ENCODE results near the gene KCNIP4. TPM values are rescaled to one million over a fixed set of nuclear protein-coding genes. Genes with fewer than 3 reads are reported as not detected.

Gene KCNIP4
- total and polyA plus RNA-seq, 2 of the 4 experiments (the other 2 are of a cell fraction): not detected

DNA sequence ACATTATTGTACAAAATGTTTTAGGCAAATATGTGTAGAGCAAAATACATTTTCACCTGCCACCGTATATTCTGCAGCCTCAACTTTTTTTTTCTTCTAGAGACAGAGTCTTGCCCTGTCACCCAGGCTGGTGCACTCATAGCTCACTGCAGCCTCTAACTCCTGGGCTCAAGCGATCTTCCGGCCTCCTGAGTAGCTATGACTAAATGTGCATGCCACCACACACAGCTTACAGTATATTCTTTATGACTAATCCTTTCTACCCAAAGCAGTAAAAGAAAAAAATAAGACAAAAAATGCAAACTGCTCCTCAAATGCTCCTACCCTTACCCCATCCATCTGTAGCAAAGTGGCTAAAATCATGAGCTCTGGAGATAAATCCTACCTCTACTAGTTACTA lies 426.3 kb downstream of the KCNIP4 start:
- no peaks in the 10 kb centered on the region for H3K36me3 ChIP-seq (ENCODE audit: control insufficient read depth, insufficient read depth, low read length)
- no peak overlapping the region for H3K4me2 ChIP-seq (ENCODE audit: low read depth, low read length)
- H3K4me1 ChIP-seq (ENCODE audit: control insufficient read depth, insufficient read depth, low read length): no peaks in the 10 kb centered on the region
- no peak overlapping the region for H2AFZ ChIP-seq (replicated peaks; ENCODE audit: low read length, poor library complexity)
- no TSS peak for BruUV-seq (replicated peaks)
- no peak overlapping the region for H2AK9ac ChIP-seq (replicated peaks; ENCODE audit: low read depth, low read length, poor library complexity)
- H3K14ac ChIP-seq (replicated peaks; ENCODE audit: low read depth, low read length): no peak overlapping the region
- no peak overlapping the region for H3K18ac ChIP-seq (ENCODE audit: low read depth, low read length)
- intact Hi-C loops (cut with micrococcal nuclease) (no loop called here), dilution Hi-C loops (cut with HindIII; ENCODE audit: low sequenced_read_pairs, unreplicated experiment) (no loop called here), in situ Hi-C loops (cut with MboI; ENCODE audit: low sequenced_read_pairs) (loop anchor here (25.0 kb wide), 1 partner anchor 240 kb away; no protein-coding TSS in a partner anchor)
- no peak overlapping the region for H3K4me3 ChIP-seq (ENCODE audit: insufficient read depth, low read depth, low read length)
- DNase-seq: no peak
- H3K9ac ChIP-seq (ENCODE audit: low read depth, low read length): no peak overlapping the region
- ATAC-seq (ENCODE audit: low read depth): no peak
- H3K23ac ChIP-seq (ENCODE audit: low read depth, low read length): no peak overlapping the region
- H2AK5ac ChIP-seq (ENCODE audit: low read depth, low read length): no peak overlapping the region
- TF ChIP-seq, protein P1, sequence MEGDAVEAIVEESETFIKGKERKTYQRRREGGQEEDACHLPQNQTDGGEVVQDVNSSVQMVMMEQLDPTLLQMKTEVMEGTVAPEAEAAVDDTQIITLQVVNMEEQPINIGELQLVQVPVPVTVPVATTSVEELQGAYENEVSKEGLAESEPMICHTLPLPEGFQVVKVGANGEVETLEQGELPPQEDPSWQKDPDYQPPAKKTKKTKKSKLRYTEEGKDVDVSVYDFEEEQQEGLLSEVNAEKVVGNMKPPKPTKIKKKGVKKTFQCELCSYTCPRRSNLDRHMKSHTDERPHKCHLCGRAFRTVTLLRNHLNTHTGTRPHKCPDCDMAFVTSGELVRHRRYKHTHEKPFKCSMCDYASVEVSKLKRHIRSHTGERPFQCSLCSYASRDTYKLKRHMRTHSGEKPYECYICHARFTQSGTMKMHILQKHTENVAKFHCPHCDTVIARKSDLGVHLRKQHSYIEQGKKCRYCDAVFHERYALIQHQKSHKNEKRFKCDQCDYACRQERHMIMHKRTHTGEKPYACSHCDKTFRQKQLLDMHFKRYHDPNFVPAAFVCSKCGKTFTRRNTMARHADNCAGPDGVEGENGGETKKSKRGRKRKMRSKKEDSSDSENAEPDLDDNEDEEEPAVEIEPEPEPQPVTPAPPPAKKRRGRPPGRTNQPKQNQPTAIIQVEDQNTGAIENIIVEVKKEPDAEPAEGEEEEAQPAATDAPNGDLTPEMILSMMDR (conservative IDR thresholded peaks at IDR 0.05; ENCODE audit: low read depth, low read length): no peak
- TF ChIP-seq ELK1 (IDR thresholded peaks at IDR 0.05; ENCODE audit: borderline replicate concordance, low read depth, low read length) (no peak), USF2 (IDR thresholded peaks at IDR 0.05; ENCODE audit: low read depth, low read length) (no peak), MAZ (IDR thresholded peaks at IDR 0.05; ENCODE audit: borderline replicate concordance, low read depth, low read length) (no peak)
- ChIA-PET POLR2A (ENCODE audit: unreplicated experiment) (no interaction called here), CTCF (no interaction called here)
- H2BK5ac ChIP-seq (ENCODE audit: low read depth, low read length, poor library complexity, severe bottlenecking): no peak overlapping the region
- H4K8ac ChIP-seq (ENCODE audit: low read depth in 2 of 2, low read length in 2 of 2): no peak overlapping the region
- no peaks in the 10 kb centered on the region for H4K20me1 ChIP-seq (ENCODE audit: insufficient read depth, low read length)
- H4K5ac ChIP-seq (ENCODE audit: low read depth, low read length): no peak overlapping the region
- WGBS, 2 experiments (ENCODE audit: extremely low coverage in 2 of 2, insufficient read length in 1 of 2): 80% methylated on average over 1 of the region's 3 CpGs; no CpG with 5 or more reads in 1 of the 2 experiments
- no peak overlapping the region for H3K27ac ChIP-seq (ENCODE audit: insufficient read depth, low read length)
- H2BK20ac ChIP-seq (ENCODE audit: low read depth, low read length): no peak overlapping the region
- H2BK120ac ChIP-seq (ENCODE audit: low read depth, low read length): no peak overlapping the region
- H3K27me3 ChIP-seq (ENCODE audit: control insufficient read depth, insufficient read depth, low read length): no peaks in the 10 kb centered on the region
- no peaks in the 10 kb centered on the region for H3K9me1 ChIP-seq (ENCODE audit: insufficient read depth, low read length)
- no peak overlapping the region for H3K56ac ChIP-seq (ENCODE audit: extremely low read depth, insufficient read depth, low read length)
- H3K79me1 ChIP-seq (ENCODE audit: low read depth in 1 of 2, low read length in 2 of 2): no peaks in the 10 kb centered on the region
- H3K4ac ChIP-seq (ENCODE audit: low read depth, low read length): no peak overlapping the region
- H3K9me3 ChIP-seq (ENCODE audit: control insufficient read depth, insufficient read depth, low read length): peaks cover 7% of the 10 kb centered on the region
- no peak overlapping the region for H2BK15ac ChIP-seq (ENCODE audit: low read depth, low read length)
- no peak overlapping the region for H4K91ac ChIP-seq (ENCODE audit: insufficient read depth, low read depth, low read length)
